Measurements from ENCODE around the gene SBNO1. TPM values are rescaled to one million over a fixed set of nuclear protein-coding genes. Genes with fewer than 3 reads are reported as not detected.

SBNO1 gene
- total RNA-seq, 3 donors from 2014 or later, result 29.4 to 37.7 (median 33.4) TPM

GRCh38 chr12:123278101-123278627, 86.5 kb downstream of the SBNO1 start:
- DNase-seq (no peak), ATAC-seq (peak; percentile 7)
- H3K4me1 ChIP-seq (ENCODE audit: low read depth), result no peaks in the 10 kb centered on the region
- no peaks in the 10 kb centered on the region for H3K36me3 ChIP-seq (ENCODE audit: low read depth)
- intact Hi-C loops (cut with DNase I, micrococcal nuclease), result no loop called here
- TF ChIP-seq CTCF (IDR thresholded peaks at IDR 0.05), result no peak
- H3K9me3 ChIP-seq, result no peaks in the 10 kb centered on the region
- no peak overlapping the region for H3K4me3 ChIP-seq

- no peak for TF ChIP-seq CTCF (IDR thresholded peaks at IDR 0.05)
- Histone ChIP-seq H3K9me3 (no peaks in the 10 kb centered on the region), H3K4me3 (no peak overlapping the region), H3K36me3 (ENCODE audit: low read depth) (no peaks in the 10 kb centered on the region), H3K4me1 (ENCODE audit: low read depth) (peaks cover 6% of the 10 kb centered on the region)
- no peak for DNase-seq
- intact Hi-C loops (cut with DNase I, micrococcal nuclease), result no loop called here
- no peak for ATAC-seq
These were observed 91.5 kb downstream of the SBNO1 start for GRCh38 chr12:123273166-123273565.

GRCh38 chr12:123271001-123271668, 93.5 kb downstream of the SBNO1 start:
- peak; percentile 55 for TF ChIP-seq CTCF (IDR thresholded peaks at IDR 0.05)
- intact Hi-C loops (cut with DNase I, micrococcal nuclease), result no loop called here
- peak; percentile 84 for ATAC-seq
- peak overlapping the region; percentile 59 for H3K4me3 ChIP-seq
- peaks cover 6% of the 10 kb centered on the region for H3K4me1 ChIP-seq (ENCODE audit: low read depth)
- no peaks in the 10 kb centered on the region for H3K36me3 ChIP-seq (ENCODE audit: low read depth)
- no peaks in the 10 kb centered on the region for H3K9me3 ChIP-seq
- DNase-seq, result peak; percentile 78 to 84 (median 82)

GRCh38 chr12:123270214-123271000, 94.2 kb downstream of the SBNO1 start:
- peaks cover 6% of the 10 kb centered on the region for H3K4me1 ChIP-seq (ENCODE audit: low read depth)
- H3K4me3 ChIP-seq, result peak overlapping the region; percentile 59
- H3K36me3 ChIP-seq (ENCODE audit: low read depth), result no peaks in the 10 kb centered on the region
- H3K9me3 ChIP-seq, result no peaks in the 10 kb centered on the region
- TF ChIP-seq CTCF (IDR thresholded peaks at IDR 0.05), result no peak
- peak; percentile 27 for ATAC-seq
- peak in 2 of 3 donors; percentile 58 to 67 for DNase-seq
- intact Hi-C loops (cut with DNase I, micrococcal nuclease), result no loop called here

- no peak for TF ChIP-seq CTCF (IDR thresholded peaks at IDR 0.05)
- Histone ChIP-seq H3K36me3 (ENCODE audit: low read depth) (no peaks in the 10 kb centered on the region), H3K4me3 (no peak overlapping the region), H3K4me1 (ENCODE audit: low read depth) (peaks cover 6% of the 10 kb centered on the region), H3K9me3 (no peaks in the 10 kb centered on the region)
- no peak for DNase-seq
- intact Hi-C loops (cut with DNase I, micrococcal nuclease), result no loop called here
- ATAC-seq, result peak; percentile 13
These were observed 94.8 kb downstream of the SBNO1 start for GRCh38 chr12:123269896-123270213.
